Erythroblast (primary cell): ENCODE results near the gene RREB1.

Experiments
- GATA1 ChIP-seq: IDR thresholded peaks from 2 replicates; pipeline ENCODE4 v1.6.1; 2011; ENCODE audit warnings: low read depth, mild to moderate bottlenecking, control low read depth, low read length, moderate library complexity
- POLR2A ChIP-seq: IDR thresholded peaks from 2 replicates; pipeline ENCODE4 v1.6.1; 2011; ENCODE audit warnings: mild to moderate bottlenecking, low read length

DNA sequence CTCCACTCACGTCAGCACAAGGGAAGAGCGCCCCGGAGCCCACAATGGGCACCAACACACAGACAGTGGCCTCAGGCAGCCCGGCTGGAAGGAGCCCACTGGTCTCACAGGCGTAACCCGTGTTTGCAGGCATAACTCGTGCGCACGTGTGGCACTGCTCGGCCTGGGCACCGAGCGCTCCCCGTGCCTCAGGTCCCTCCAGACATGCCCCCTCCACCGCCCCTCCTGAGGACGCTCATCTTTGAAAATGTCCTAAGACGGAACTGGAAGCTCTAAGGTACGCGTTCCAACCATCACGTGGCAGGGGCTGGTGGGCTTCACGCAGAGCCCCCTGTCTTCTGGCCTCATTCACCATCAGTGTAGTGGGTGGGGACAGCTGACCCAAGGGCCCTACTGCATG lies 160.6 kb downstream of the RREB1 start:
- no peak for TF ChIP-seq POLR2A
- TF ChIP-seq GATA1 = no peak
